ENCODE measurements around the gene PLPP2. TPM values are rescaled to one million over a fixed set of nuclear protein-coding genes. Genes with fewer than 3 reads are reported as not detected.

Gene PLPP2
- total RNA-seq, 4 donors from 2014 or later: 75.9 to 114 (median 109) TPM

DNA sequence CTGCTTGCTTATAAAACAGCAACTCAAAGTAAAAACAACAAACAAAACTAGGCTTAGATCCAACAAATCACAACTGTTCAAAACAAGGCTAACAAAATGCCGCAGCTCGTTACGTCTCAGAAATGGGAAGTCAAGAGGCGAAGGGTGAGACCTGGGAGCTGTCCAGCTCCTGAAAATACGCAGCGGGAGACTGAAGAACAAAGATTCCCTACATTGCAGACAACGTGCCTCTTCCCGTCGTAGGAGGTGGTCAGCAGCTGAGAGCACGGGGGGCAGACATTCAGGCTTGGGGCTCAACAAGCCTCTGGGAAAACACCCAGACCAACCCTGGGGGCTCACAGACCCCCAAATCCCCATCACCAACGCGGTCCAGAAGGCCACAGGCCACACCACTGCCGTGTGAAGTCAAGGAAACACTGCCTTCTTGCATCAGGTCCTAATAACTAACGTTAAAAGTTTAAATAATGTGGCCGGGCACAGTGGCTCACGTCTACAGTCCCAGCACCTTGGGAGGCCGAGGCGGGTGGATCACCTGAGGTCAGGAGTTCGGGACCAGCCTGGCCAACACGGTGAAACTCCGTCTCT is 13.5 kb downstream of the PLPP2 start:
- Histone ChIP-seq H3K4me3 (no peak overlapping the region), H3K36me3 (peaks cover 16% of the 10 kb centered on the region), H3K4me1 (no peaks in the 10 kb centered on the region), H3K27ac (no peak overlapping the region), H3K27me3 (peaks cover 32% of the 10 kb centered on the region), H3K9me3 (no peaks in the 10 kb centered on the region)
- no peak for DNase-seq (ENCODE audit: low spot score in 2 of 2)
- 43% methylated on average over 16 of the region's 21 CpGs for WGBS
- TF ChIP-seq, protein P1, sequence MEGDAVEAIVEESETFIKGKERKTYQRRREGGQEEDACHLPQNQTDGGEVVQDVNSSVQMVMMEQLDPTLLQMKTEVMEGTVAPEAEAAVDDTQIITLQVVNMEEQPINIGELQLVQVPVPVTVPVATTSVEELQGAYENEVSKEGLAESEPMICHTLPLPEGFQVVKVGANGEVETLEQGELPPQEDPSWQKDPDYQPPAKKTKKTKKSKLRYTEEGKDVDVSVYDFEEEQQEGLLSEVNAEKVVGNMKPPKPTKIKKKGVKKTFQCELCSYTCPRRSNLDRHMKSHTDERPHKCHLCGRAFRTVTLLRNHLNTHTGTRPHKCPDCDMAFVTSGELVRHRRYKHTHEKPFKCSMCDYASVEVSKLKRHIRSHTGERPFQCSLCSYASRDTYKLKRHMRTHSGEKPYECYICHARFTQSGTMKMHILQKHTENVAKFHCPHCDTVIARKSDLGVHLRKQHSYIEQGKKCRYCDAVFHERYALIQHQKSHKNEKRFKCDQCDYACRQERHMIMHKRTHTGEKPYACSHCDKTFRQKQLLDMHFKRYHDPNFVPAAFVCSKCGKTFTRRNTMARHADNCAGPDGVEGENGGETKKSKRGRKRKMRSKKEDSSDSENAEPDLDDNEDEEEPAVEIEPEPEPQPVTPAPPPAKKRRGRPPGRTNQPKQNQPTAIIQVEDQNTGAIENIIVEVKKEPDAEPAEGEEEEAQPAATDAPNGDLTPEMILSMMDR (IDR thresholded peaks at IDR 0.05): no peak
- TF ChIP-seq POLR2A (IDR thresholded peaks at IDR 0.05): no peak
- TF ChIP-seq POLR2AphosphoS5 (IDR thresholded peaks at IDR 0.05): no peak
- TF ChIP-seq EP300 (IDR thresholded peaks at IDR 0.05): no peak

DNA sequence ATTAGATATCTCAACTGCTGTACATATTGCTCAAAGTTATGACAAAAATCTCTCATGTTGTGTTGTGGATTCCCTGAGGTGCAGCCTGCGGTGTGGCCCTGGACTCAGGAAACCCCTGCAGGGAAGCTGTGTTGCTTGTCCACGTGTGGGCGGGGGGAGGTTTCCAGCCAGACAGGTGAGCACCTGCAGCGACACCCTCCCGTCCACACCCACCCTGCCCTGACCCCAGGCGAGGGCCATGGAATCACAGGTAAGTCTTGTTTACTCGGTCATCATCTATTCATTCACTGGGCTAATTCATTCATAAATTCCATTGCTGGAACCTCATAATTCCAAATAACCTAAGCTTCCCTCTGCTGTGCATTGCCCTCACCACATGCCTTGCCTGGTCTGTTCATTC is 14.1 kb downstream of the PLPP2 start:
- Histone ChIP-seq H3K27me3 (peaks cover 32% of the 10 kb centered on the region), H3K36me3 (peaks cover 16% of the 10 kb centered on the region), H3K4me1 (no peaks in the 10 kb centered on the region), H3K27ac (no peak overlapping the region), H3K9me3 (no peaks in the 10 kb centered on the region), H3K4me3 (no peak overlapping the region)
- TF ChIP-seq EP300 (IDR thresholded peaks at IDR 0.05) (no peak), POLR2AphosphoS5 (IDR thresholded peaks at IDR 0.05) (no peak)
- 78% methylated on average over 7 of the region's 7 CpGs for WGBS
- DNase-seq (ENCODE audit: low spot score in 2 of 2): no peak

DNA sequence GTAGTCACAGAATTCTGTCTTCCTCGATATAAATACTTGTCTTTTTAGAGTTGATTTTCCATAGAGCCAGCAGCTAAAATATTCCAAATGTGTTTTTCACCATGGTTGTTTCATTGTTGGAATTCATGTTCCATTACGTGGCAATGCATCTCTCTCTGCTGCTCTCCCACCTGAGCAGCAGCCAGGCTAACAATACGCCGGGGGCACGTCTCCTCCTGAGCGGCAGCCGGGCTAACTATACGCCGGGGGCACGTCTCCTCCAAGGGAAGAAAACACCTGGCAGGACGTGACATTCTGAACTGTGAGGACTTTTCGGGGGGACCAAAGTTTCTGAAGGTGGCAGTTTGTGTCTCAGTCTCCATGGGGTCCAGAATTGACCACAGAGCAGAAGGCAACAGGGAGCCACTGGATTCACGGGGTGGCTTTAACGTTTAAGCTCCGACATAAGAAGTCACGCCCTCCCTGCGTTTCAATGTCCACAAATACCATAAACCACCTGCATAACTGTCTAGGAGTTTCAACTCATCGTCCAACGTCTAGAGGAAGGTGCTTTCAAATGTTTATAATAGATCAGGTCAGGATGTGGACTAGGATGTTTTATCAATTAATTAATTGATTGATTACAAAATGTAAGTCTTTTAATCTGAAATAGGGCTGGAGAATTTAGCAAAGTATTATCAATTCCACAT is 15.1 kb downstream of the PLPP2 start:
- Histone ChIP-seq H3K27me3 (peaks cover 34% of the 10 kb centered on the region), H3K4me3 (no peak overlapping the region), H3K27ac (no peak overlapping the region), H3K36me3 (peaks cover 8% of the 10 kb centered on the region), H3K9me3 (no peaks in the 10 kb centered on the region), H3K4me1 (no peaks in the 10 kb centered on the region)
- TF ChIP-seq POLR2A (IDR thresholded peaks at IDR 0.05) (no peak), EP300 (IDR thresholded peaks at IDR 0.05) (no peak), POLR2AphosphoS5 (IDR thresholded peaks at IDR 0.05) (no peak)
- TF ChIP-seq, protein P1 (IDR thresholded peaks at IDR 0.05): no peak
- DNase-seq (ENCODE audit: low spot score in 2 of 2): no peak
- 89% methylated on average over 18 of the region's 19 CpGs for WGBS

DNA sequence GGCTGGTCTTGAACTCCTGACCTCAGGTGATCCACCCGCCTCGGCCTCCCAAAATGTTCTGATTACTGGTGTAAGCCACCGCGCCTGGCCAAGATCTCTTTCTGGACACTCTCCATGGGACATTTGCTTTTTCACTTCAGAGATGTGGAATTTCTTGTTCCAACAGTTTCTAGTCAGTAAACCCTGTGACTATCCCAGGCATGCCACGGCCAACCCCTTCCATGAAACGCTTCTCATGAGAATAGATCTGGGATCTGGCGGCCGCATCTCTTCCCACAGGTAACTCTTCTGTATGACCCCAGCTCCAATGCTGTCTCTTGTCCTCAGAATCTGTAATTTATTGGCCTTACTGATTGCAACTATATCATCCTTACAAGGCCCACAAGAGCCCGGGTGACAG is 16.2 kb downstream of the PLPP2 start:
- peaks cover 28% of the 10 kb centered on the region for H3K27me3 ChIP-seq
- no peak for TF ChIP-seq POLR2AphosphoS5 (IDR thresholded peaks at IDR 0.05)
- TF ChIP-seq POLR2A (IDR thresholded peaks at IDR 0.05): no peak
- no peak for TF ChIP-seq EP300 (IDR thresholded peaks at IDR 0.05)
- TF ChIP-seq, protein P1 (IDR thresholded peaks at IDR 0.05): no peak
- no peak overlapping the region for H3K4me3 ChIP-seq
- H3K27ac ChIP-seq: no peak overlapping the region
- H3K4me1 ChIP-seq: no peaks in the 10 kb centered on the region
- H3K9me3 ChIP-seq: no peaks in the 10 kb centered on the region
- no peak for DNase-seq (ENCODE audit: low spot score in 2 of 2)
- 91% methylated on average over 9 of the region's 9 CpGs for WGBS
- peaks cover 2% of the 10 kb centered on the region for H3K36me3 ChIP-seq

GRCh38 chr19:273393-273792 is 17.8 kb downstream of the PLPP2 start:
- H3K27me3 ChIP-seq: peaks cover 31% of the 10 kb centered on the region
- WGBS: 86% methylated on average over 6 of the region's 6 CpGs
- no peak for TF ChIP-seq POLR2A (IDR thresholded peaks at IDR 0.05)
- TF ChIP-seq, protein P1 (IDR thresholded peaks at IDR 0.05): no peak

More at GRCh38 chr19:273393-273792, 17.8 kb downstream of the PLPP2 start:
- H3K9me3 ChIP-seq: no peaks in the 10 kb centered on the region
- H3K36me3 ChIP-seq: no peaks in the 10 kb centered on the region
- H3K27ac ChIP-seq: no peak overlapping the region
- H3K4me3 ChIP-seq: no peak overlapping the region
- no peak for DNase-seq (ENCODE audit: low spot score in 2 of 2)
- H3K4me1 ChIP-seq: no peaks in the 10 kb centered on the region
